DND-41 (cell line): ENCODE results near the gene SPEG.

ENCODE experiments used
- EZH2 ChIP-seq: IDR thresholded peaks from 3 replicates; pipeline ENCODE4 v1.6.1; 2012; ENCODE audit warnings: borderline replicate concordance, low read depth, mild to moderate bottlenecking, moderate library complexity, low read length, inconsistent platforms; ENCODE audit not compliant: severe bottlenecking
- TF ChIP-seq, protein P1 (sequence below): IDR thresholded peaks from 2 replicates; pipeline ENCODE4 v1.5.1; 2012; ENCODE audit warnings: borderline replicate concordance, low read length, moderate library complexity, mild to moderate bottlenecking; ENCODE audit not compliant: poor library complexity, severe bottlenecking; ENCODE audit errors: extremely low read depth

DNA sequence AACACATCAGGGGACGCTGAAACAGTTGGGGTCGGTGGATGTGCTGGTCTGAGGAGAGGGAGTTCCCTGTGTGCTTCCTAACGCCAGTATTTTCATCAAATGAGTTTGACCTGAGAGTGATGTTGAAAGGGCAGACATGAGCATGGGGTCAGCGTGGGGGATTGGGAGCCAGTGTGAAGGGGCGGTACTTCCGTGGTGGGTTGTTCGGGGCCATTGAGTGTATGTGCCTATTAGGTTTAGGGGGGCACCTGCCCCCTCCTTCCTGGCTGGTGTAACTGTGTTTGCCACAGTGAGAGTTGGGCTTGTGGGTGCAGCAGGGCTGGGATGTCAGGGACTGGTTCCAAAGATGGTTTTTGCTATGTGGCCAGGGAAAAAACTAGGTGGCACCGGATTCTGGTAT lies 24.4 kb downstream of the SPEG start:
- TF ChIP-seq EZH2: no peak
- TF ChIP-seq, protein P1, sequence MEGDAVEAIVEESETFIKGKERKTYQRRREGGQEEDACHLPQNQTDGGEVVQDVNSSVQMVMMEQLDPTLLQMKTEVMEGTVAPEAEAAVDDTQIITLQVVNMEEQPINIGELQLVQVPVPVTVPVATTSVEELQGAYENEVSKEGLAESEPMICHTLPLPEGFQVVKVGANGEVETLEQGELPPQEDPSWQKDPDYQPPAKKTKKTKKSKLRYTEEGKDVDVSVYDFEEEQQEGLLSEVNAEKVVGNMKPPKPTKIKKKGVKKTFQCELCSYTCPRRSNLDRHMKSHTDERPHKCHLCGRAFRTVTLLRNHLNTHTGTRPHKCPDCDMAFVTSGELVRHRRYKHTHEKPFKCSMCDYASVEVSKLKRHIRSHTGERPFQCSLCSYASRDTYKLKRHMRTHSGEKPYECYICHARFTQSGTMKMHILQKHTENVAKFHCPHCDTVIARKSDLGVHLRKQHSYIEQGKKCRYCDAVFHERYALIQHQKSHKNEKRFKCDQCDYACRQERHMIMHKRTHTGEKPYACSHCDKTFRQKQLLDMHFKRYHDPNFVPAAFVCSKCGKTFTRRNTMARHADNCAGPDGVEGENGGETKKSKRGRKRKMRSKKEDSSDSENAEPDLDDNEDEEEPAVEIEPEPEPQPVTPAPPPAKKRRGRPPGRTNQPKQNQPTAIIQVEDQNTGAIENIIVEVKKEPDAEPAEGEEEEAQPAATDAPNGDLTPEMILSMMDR: no peak
